WTC11 (cell line): ENCODE data around the gene CLDN6. TPM values are rescaled to one million over a fixed set of nuclear protein-coding genes. Genes with fewer than 3 reads are reported as not detected.

ENCODE experiments used
- ATAC-seq: fragments of 200-7000 bp; cut with Tn5 transposase; 2 replicates; pipeline ENCODE4 v1.10.0; 2021; ENCODE audit warnings: mild to moderate bottlenecking, moderate library complexity
- CTCF ChIA-PET: fragments of 300-600 bp; sonication (Branson Sonifier 250); formaldehyde crosslinking; loops from one replicate; lab custom pipeline; 2021; ENCODE audit warnings: antibody characterized with exemption; lab: Charles Lee
- POLR2A ChIA-PET: fragments of 350-600 bp; sonication (Branson Sonifier 250); formaldehyde crosslinking; loops from one replicate; lab custom pipeline; 2021; ENCODE audit warnings: antibody characterized with exemption; lab: Charles Lee
- DNase-seq: peaks from one replicate; pipeline ENCODE4 v3.0.0; 2021; ENCODE audit warnings: low spot score
- H3K27ac Mint-ChIP-seq: 2 replicates; pipeline ENCODE4 v1.8.0; 2021; ENCODE audit warnings: mixed read lengths
- H3K27me3 Mint-ChIP-seq: 2 replicates; pipeline ENCODE4 v1.8.0; 2021; ENCODE audit warnings: low read depth, mild to moderate bottlenecking, moderate library complexity, mixed read lengths
- H3K36me3 Mint-ChIP-seq: 2 replicates; pipeline ENCODE4 v1.8.0; 2021; ENCODE audit warnings: mixed read lengths
- H3K4me1 Mint-ChIP-seq: 2 replicates; pipeline ENCODE4 v1.8.0; 2022; ENCODE audit warnings: mixed read lengths
- H3K4me3 Mint-ChIP-seq: 2 replicates; pipeline ENCODE4 v1.8.0; 2021; ENCODE audit warnings: mild to moderate bottlenecking, moderate library complexity, mixed read lengths
- H3K9me3 Mint-ChIP-seq: 2 replicates; pipeline ENCODE4 v1.8.0; 2021; ENCODE audit warnings: mixed read lengths
- EMX1 ChIP-seq: fragments of 250-450 bp; sonication (Bioruptor Pico); IDR thresholded peaks from 2 replicates; pipeline ENCODE4 v1.8.0; 2021; ENCODE audit warnings: mild to moderate bottlenecking
- ETV6 ChIP-seq: sonication (generic); formaldehyde crosslinking; IDR thresholded peaks from 2 replicates; pipeline ENCODE4 v1.8.1; 2022; ENCODE audit warnings: mild to moderate bottlenecking, missing genetic modification reagents
- GRHL2 ChIP-seq: fragments of 250-450 bp; sonication (Bioruptor Pico); IDR thresholded peaks from 2 replicates; pipeline ENCODE4 v1.8.0; 2022; ENCODE audit warnings: mild to moderate bottlenecking, moderate library complexity; ENCODE audit not compliant: insufficient replicate concordance, severe bottlenecking
- GTF2I ChIP-seq: fragments of 250-450 bp; sonication (Bioruptor Pico); conservative IDR thresholded peaks from 2 replicates; pipeline ENCODE4 v1.4.0; 2021; ENCODE audit warnings: mild to moderate bottlenecking
- HMGA2 ChIP-seq: fragments of 250-450 bp; sonication (Bioruptor Pico); IDR thresholded peaks from 2 replicates; pipeline ENCODE4 v1.4.0; 2021; ENCODE audit warnings: mild to moderate bottlenecking, moderate library complexity
- HMGXB4 ChIP-seq: sonication (generic); formaldehyde crosslinking; IDR thresholded peaks from 2 replicates; pipeline ENCODE4 v1.8.1; 2023; ENCODE audit warnings: mild to moderate bottlenecking, moderate library complexity, missing genetic modification reagents
- KAT7 ChIP-seq: sonication (generic); formaldehyde crosslinking; IDR thresholded peaks from 2 replicates; pipeline ENCODE4 v1.8.1; 2023; ENCODE audit warnings: missing genetic modification reagents, mild to moderate bottlenecking, borderline replicate concordance
- MLX ChIP-seq: sonication (generic); formaldehyde crosslinking; IDR thresholded peaks from 2 replicates; pipeline ENCODE4 v1.8.1; 2023; ENCODE audit warnings: mild to moderate bottlenecking, missing genetic modification reagents, moderate library complexity
- MXD4 ChIP-seq: fragments of 250-450 bp; sonication (Bioruptor Pico); IDR thresholded peaks from 2 replicates; pipeline ENCODE4 v1.8.0; 2021; ENCODE audit warnings: mild to moderate bottlenecking, moderate library complexity, borderline replicate concordance
- NFE2L1 ChIP-seq: sonication (generic); formaldehyde crosslinking; IDR thresholded peaks from 2 replicates; pipeline ENCODE4 v1.8.1; 2023; ENCODE audit warnings: missing genetic modification reagents
- SMAD4 ChIP-seq: sonication (generic); formaldehyde crosslinking; IDR thresholded peaks from 2 replicates; pipeline ENCODE4 v1.8.0; 2022; ENCODE audit warnings: mild to moderate bottlenecking, missing genetic modification reagents
- SOX15 ChIP-seq: fragments of 250-450 bp; sonication (Bioruptor Pico); IDR thresholded peaks from 2 replicates; pipeline ENCODE4 v1.9.0; 2021; ENCODE audit warnings: mild to moderate bottlenecking
- TCF7 ChIP-seq: sonication (generic); formaldehyde crosslinking; IDR thresholded peaks from 2 replicates; pipeline ENCODE4 v1.8.0; 2022; ENCODE audit warnings: mild to moderate bottlenecking, low read depth, missing genetic modification reagents, moderate library complexity
- TEAD1 ChIP-seq: sonication (generic); formaldehyde crosslinking; IDR thresholded peaks from 2 replicates; pipeline ENCODE4 v1.8.0; 2022; ENCODE audit warnings: mild to moderate bottlenecking, missing genetic modification reagents
- TEAD4 ChIP-seq: sonication (generic); formaldehyde crosslinking; IDR thresholded peaks from 2 replicates; pipeline ENCODE4 v1.8.0; 2022; ENCODE audit warnings: mild to moderate bottlenecking, missing genetic modification reagents
- ZNF138 ChIP-seq: sonication (generic); formaldehyde crosslinking; conservative IDR thresholded peaks from 2 replicates; pipeline ENCODE4 v1.8.1; 2022; ENCODE audit warnings: mild to moderate bottlenecking, moderate library complexity, missing genetic modification reagents
- ZNF416 ChIP-seq: fragments of 250-450 bp; sonication (Bioruptor Pico); IDR thresholded peaks from 2 replicates; pipeline ENCODE4 v1.9.0; 2021; ENCODE audit warnings: mild to moderate bottlenecking, inconsistent platforms
- ZNF671 ChIP-seq: fragments of 250-450 bp; sonication (Bioruptor Pico); IDR thresholded peaks from 2 replicates; pipeline ENCODE4 v1.8.0; 2021; ENCODE audit warnings: mild to moderate bottlenecking
- ZSCAN18 ChIP-seq: fragments of 250-450 bp; sonication (Bioruptor Pico); IDR thresholded peaks from 2 replicates; pipeline ENCODE4 v2.1.2; 2022; ENCODE audit warnings: mild to moderate bottlenecking, moderate library complexity
- total RNA-seq: library from RNA; stranded (reverse); gene quantifications from 3 replicates; pipeline ENCODE4 v1.2.3, GENCODE V29; 2021
- TF ChIP-seq, protein P1 (sequence below): sonication (generic); formaldehyde crosslinking; conservative IDR thresholded peaks from 2 replicates; pipeline ENCODE4 v1.8.1; 2022; ENCODE audit warnings: mild to moderate bottlenecking, missing genetic modification reagents
- TF ChIP-seq, protein P2 (sequence below): sonication (generic); formaldehyde crosslinking; IDR thresholded peaks from 2 replicates; pipeline ENCODE4 v1.8.0; 2023; ENCODE audit warnings: mild to moderate bottlenecking, missing genetic modification reagents
- TF ChIP-seq, protein P3 (sequence below): fragments of 250-450 bp; sonication (Bioruptor Pico); conservative IDR thresholded peaks from 2 replicates; pipeline ENCODE4 v1.9.0; 2021; ENCODE audit warnings: mild to moderate bottlenecking
- TF ChIP-seq, protein P4 (sequence below): sonication (generic); formaldehyde crosslinking; IDR thresholded peaks from 2 replicates; pipeline ENCODE4 v1.8.1; 2023; ENCODE audit warnings: mild to moderate bottlenecking, missing genetic modification reagents

The CLDN6 gene
- total RNA-seq, 1 experiment from 2014 or later, result 746 TPM

DNA sequence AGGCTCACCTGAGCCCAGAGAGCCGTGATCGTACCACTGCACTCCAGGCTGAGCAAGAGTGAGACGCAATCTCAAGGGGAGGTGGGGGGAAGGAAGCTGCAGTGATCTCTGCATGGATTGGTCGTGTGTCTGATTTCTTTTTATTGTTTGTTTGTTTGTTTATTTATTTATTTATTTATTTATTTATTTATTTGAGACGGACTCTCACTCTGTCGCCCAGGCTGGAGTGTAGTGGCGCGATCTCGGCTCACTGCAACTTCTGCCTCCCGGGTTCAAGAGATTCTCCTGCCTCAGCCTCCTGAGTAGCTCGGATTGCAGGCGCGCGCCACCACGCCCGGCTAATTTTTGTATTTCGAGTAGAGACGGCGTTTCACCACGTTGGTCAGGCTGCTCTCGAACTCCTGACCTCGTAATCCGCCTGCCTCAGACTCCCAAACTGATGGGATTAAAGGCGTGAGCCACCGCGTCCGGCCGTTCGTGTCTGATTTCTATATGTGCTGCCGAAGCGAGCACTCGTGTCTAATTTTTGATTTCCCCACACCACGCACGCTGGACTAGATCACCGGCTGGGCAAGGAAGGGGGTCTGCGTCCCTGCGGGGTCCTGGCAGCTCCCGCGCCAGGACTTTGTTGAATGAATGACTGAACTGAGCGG lies 1.7 kb upstream of the CLDN6 start:
- no peak for DNase-seq
- peaks cover 2% of the 10 kb centered on the region; the same call in 1 of the 2 replicates for H3K27me3 Mint-ChIP-seq
- POLR2A ChIA-PET, result interaction anchor here (0.6 to 17.1 kb wide), 12 partner anchors 10 to 89 kb away, joined by 3 to 502 read pairs (median 6); partner anchors contain the start of genes CLDN9 and ZSCAN10

DNA sequence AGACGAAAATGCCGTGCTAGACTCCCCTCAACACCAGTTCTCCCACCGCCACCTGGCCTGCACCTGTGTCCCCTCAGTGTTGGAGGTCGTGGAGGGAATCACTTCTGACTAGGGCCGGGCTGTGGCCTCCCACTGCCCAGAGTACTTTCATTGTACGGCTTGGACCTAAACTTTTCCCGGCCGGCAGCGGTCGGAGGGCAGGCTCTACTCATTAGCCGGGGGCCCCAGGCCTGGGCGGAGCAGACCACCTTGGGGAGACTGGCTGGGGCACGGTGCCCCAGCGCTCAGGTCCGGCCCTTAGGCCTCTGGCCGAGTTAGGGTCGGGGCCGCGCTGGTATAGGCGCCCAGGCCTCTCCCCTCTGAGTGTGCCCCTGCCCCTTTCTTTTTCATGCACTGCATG lies 639 bp downstream of the CLDN6 start:
- POLR2A ChIA-PET, result interaction anchor here (6.3 to 17.1 kb wide), 2 partner anchors 11 to 12 kb away, joined by 87 to 502 read pairs; partner anchors contain the start of gene CLDN9
- Mint-ChIP-seq H3K27ac (peak overlapping the region; percentile 90), H3K27me3 (peaks cover 5% of the 10 kb centered on the region; the same call in 1 of the 2 replicates), H3K4me1 (peaks cover 68% of the 10 kb centered on the region), H3K36me3 (peaks cover 21% of the 10 kb centered on the region), H3K4me3 (peak overlapping the region; percentile 93), H3K9me3 (no peaks in the 10 kb centered on the region)
- DNase-seq (no peak), ATAC-seq (no peak)
- CTCF ChIA-PET, result interaction anchor here (1.6 to 8.6 kb wide), 3 partner anchors 10 to 41 kb away, joined by 15 to 360 read pairs (median 292); partner anchors contain the start of gene CLDN9
- no peak for TF ChIP-seq ZNF138 (CRISPR knock-in tag)
- no peak for TF ChIP-seq GRHL2 (CRISPR knock-in tag)
- TF ChIP-seq GTF2I (CRISPR knock-in tag), result no peak
- no peak; the same call in 1 of the 2 replicates for TF ChIP-seq TEAD1 (CRISPR knock-in tag)
- TF ChIP-seq ZNF416 (CRISPR knock-in tag), result no peak
- TF ChIP-seq, protein P1, sequence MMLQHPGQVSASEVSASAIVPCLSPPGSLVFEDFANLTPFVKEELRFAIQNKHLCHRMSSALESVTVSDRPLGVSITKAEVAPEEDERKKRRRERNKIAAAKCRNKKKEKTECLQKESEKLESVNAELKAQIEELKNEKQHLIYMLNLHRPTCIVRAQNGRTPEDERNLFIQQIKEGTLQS (CRISPR knock-in tag), result no peak
- no peak for TF ChIP-seq SMAD4
- no peak for TF ChIP-seq KAT7 (CRISPR knock-in tag)
- TF ChIP-seq, protein P2, sequence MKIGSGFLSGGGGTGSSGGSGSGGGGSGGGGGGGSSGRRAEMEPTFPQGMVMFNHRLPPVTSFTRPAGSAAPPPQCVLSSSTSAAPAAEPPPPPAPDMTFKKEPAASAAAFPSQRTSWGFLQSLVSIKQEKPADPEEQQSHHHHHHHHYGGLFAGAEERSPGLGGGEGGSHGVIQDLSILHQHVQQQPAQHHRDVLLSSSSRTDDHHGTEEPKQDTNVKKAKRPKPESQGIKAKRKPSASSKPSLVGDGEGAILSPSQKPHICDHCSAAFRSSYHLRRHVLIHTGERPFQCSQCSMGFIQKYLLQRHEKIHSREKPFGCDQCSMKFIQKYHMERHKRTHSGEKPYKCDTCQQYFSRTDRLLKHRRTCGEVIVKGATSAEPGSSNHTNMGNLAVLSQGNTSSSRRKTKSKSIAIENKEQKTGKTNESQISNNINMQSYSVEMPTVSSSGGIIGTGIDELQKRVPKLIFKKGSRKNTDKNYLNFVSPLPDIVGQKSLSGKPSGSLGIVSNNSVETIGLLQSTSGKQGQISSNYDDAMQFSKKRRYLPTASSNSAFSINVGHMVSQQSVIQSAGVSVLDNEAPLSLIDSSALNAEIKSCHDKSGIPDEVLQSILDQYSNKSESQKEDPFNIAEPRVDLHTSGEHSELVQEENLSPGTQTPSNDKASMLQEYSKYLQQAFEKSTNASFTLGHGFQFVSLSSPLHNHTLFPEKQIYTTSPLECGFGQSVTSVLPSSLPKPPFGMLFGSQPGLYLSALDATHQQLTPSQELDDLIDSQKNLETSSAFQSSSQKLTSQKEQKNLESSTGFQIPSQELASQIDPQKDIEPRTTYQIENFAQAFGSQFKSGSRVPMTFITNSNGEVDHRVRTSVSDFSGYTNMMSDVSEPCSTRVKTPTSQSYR (CRISPR knock-in tag), result no peak
- 0 out of 2 replicates have a peak, but pooled peaks have one; percentile 27 for TF ChIP-seq TCF7 (CRISPR knock-in tag)
- TF ChIP-seq, protein P3, sequence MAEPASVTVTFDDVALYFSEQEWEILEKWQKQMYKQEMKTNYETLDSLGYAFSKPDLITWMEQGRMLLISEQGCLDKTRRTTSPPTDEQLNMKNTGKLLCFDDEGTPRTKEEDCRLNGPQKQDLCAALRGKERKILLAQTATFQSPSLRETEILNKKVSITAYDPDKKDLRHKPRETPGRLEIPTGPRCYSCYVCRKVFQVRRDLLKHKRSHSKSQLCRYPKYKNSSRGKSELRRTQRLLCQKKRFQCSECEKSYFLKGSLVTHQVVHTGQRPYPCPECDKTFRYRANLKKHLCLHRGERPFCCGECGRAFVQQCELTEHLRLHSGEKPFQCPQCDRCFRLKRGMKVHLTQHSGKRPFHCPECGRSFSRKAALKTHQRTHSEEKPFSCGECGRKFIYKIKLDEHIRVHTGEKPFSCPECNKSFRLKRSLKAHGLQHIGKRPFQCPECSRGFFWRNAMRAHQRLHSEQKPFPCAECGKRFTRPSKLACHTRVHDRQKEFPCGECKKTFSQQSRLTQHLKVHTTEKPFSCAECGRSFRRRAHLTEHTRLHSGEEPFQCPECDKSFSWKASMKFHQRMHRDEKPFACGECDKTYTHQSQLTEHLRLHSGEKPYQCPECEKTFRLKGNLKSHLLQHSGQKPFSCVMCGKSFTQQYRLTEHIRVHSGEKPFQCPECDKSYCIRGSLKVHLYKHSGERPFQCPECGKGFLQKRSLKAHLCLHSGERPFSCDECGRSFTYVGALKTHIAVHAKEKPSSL (CRISPR knock-in tag), result no peak
- TF ChIP-seq ZNF671 (CRISPR knock-in tag), result no peak; the same call in 1 of the 2 replicates
- TF ChIP-seq EMX1 (CRISPR knock-in tag), result 0 out of 2 replicates have a peak, but pooled peaks have one; percentile 12
- no peak for TF ChIP-seq TEAD4 (CRISPR knock-in tag)
- 0 out of 2 replicates have a peak, but pooled peaks have one; percentile 17 for TF ChIP-seq NFE2L1
- no peak for TF ChIP-seq ETV6 (CRISPR knock-in tag)
- no peak for TF ChIP-seq HMGXB4
- TF ChIP-seq MLX (CRISPR knock-in tag), result no peak
- no peak for TF ChIP-seq ZSCAN18 (CRISPR knock-in tag)

More for the DNA sequence above, 1.7 kb upstream of the CLDN6 start:
- H3K4me3 Mint-ChIP-seq, result peak overlapping the region; percentile 86
- no peak for ATAC-seq
- TF ChIP-seq SOX15 (no peak), MXD4 (CRISPR knock-in tag) (no peak), HMGA2 (CRISPR knock-in tag) (peak; percentile 5; the same call in 1 of the 2 replicates)
- TF ChIP-seq, protein P4, sequence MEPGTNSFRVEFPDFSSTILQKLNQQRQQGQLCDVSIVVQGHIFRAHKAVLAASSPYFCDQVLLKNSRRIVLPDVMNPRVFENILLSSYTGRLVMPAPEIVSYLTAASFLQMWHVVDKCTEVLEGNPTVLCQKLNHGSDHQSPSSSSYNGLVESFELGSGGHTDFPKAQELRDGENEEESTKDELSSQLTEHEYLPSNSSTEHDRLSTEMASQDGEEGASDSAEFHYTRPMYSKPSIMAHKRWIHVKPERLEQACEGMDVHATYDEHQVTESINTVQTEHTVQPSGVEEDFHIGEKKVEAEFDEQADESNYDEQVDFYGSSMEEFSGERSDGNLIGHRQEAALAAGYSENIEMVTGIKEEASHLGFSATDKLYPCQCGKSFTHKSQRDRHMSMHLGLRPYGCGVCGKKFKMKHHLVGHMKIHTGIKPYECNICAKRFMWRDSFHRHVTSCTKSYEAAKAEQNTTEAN (CRISPR knock-in tag), result no peak
- CTCF ChIA-PET, result interaction anchor here (0.7 to 8.6 kb wide), 16 partner anchors 12 to 146 kb away, joined by 3 to 360 read pairs (median 4); partner anchors contain the start of genes CLDN9, FLYWCH1, KREMEN2 and ZSCAN10
- H3K27ac Mint-ChIP-seq, result peak overlapping the region; percentile 98
- H3K9me3 Mint-ChIP-seq, result no peaks in the 10 kb centered on the region
- H3K36me3 Mint-ChIP-seq, result peaks cover 23% of the 10 kb centered on the region
- peaks cover 59% of the 10 kb centered on the region for H3K4me1 Mint-ChIP-seq
